ENCODE data around the gene LBH.
"Not testable (repeated sequence)": the region's sequence is repeated elsewhere in the genome, so short reads cannot be mapped to it uniquely, and the experiment has no call there.

Gene LBH

GRCh38 chr2:30259071-30259470 is 27.7 kb downstream of the LBH start:
- no peak for DNase-seq

- DNase-seq: no peak
Measured at GRCh38 chr2:30259827-30260679, 28.7 kb downstream of the LBH start.

- no peak for DNase-seq
Measured at GRCh38 chr2:30260941-30261340, 29.6 kb downstream of the LBH start.

GRCh38 chr2:30261695-30262211 is 30.4 kb downstream of the LBH start:
- DNase-seq: no peak

- DNase-seq: no peak
Measured at GRCh38 chr2:30262716-30263309, 31.5 kb downstream of the LBH start.

- DNase-seq: no peak
Measured at GRCh38 chr2:30264274-30264673, 32.9 kb downstream of the LBH start.

GRCh38 chr2:30265052-30266015 is 34.0 kb downstream of the LBH start:
- no peak for DNase-seq

- no peak for DNase-seq
Measured at GRCh38 chr2:30266051-30266621, 34.8 kb downstream of the LBH start.

GRCh38 chr2:30266705-30267104 is 35.4 kb downstream of the LBH start:
- DNase-seq: no peak

GRCh38 chr2:30267161-30267975 is 36.0 kb downstream of the LBH start:
- DNase-seq: no peak

- DNase-seq: no peak
Measured at GRCh38 chr2:30268296-30268871, 37.0 kb downstream of the LBH start.

GRCh38 chr2:30269114-30269770 is 37.9 kb downstream of the LBH start:
- not testable (repeated sequence) for DNase-seq

- DNase-seq: no peak
Measured at GRCh38 chr2:30269771-30270145, 38.4 kb downstream of the LBH start.

GRCh38 chr2:30270166-30270565 is 38.8 kb downstream of the LBH start:
- no peak for DNase-seq

- no peak for DNase-seq
Measured at GRCh38 chr2:30271301-30271700, 40.0 kb downstream of the LBH start.

- no peak for DNase-seq
Measured at GRCh38 chr2:30272286-30272685, 41.0 kb downstream of the LBH start.

GRCh38 chr2:30272761-30273573 is 41.6 kb downstream of the LBH start:
- no peak for DNase-seq

- no peak for DNase-seq
Measured at GRCh38 chr2:30273574-30273929, 42.2 kb downstream of the LBH start.

- DNase-seq: no peak
Measured at GRCh38 chr2:30275256-30275655, 43.9 kb downstream of the LBH start.

- DNase-seq: no peak
Measured at GRCh38 chr2:30276455-30276911, 45.1 kb downstream of the LBH start.

All from NCI-H187 (cell line).